HEK293 (cell line): Measurements from ENCODE around the gene ZDHHC14.

Experiments used
- CTCF ChIA-PET: fragments of 350-600 bp; formaldehyde crosslinking; extraction: SDS; loops from one replicate; lab custom pipeline; 2021; ENCODE audit warnings: antibody characterized with exemption; lab: Yijun Ruan, JAX
- POLR2A ChIA-PET: fragments of 300-600 bp; formaldehyde crosslinking; extraction: SDS; loops from one replicate; lab custom pipeline; 2020; ENCODE audit warnings: antibody characterized with exemption, inconsistent platforms; lab: Yijun Ruan, JAX
- H3K27ac ChIP-seq: fragments of 200-500 bp; sonication (Bioruptor generic); 2 replicates; pipeline ENCODE4 v1.5.1; 2014; ENCODE audit warnings: low read depth, low read length, control low read depth, inconsistent platforms; ENCODE audit errors: extremely low read depth
- H3K36me3 ChIP-seq, 2 experiments: fragments of 200-500 bp in 1 of 2; sonication (Bioruptor generic) in 1 of 2; 1 replicate in 1 of 2; 2 replicates in 1 of 2; pipeline ENCODE4 v1.5.1; 2014 to 2017; ENCODE audit warnings: inconsistent platforms in 2 of 2, low read length in 2 of 2; ENCODE audit not compliant: control insufficient read depth in 2 of 2, insufficient read depth in 1 of 2
- H3K4me1 ChIP-seq: fragments of 200-500 bp; sonication (Bioruptor generic); 2 replicates; pipeline ENCODE4 v1.5.1; 2014; ENCODE audit warnings: mild to moderate bottlenecking, low read length, inconsistent platforms; ENCODE audit not compliant: control insufficient read depth, insufficient read depth
- H3K4me3 ChIP-seq: 2 replicates; pipeline ENCODE4 v1.5.1; 2011; ENCODE audit warnings: low read depth, mild to moderate bottlenecking, control low read depth, low read length, moderate library complexity
- H3K9me3 ChIP-seq: fragments of 200-500 bp; sonication (Bioruptor generic); 2 replicates; pipeline ENCODE4 v1.5.1; 2014; ENCODE audit warnings: low read depth, low read length, inconsistent platforms; ENCODE audit not compliant: control insufficient read depth, insufficient read depth
- GLIS2 ChIP-seq: fragments of 450-650 bp; formaldehyde crosslinking; IDR thresholded peaks from 2 replicates; pipeline ENCODE4 v1.5.1; 2016; ENCODE audit warnings: missing biosample characterization, missing genetic modification characterization
- HOXD13 ChIP-seq: sonication (generic); formaldehyde crosslinking; IDR thresholded peaks from 2 replicates; pipeline ENCODE4 v1.8.0; 2022; ENCODE audit warnings: missing genetic modification reagents, borderline replicate concordance
- KLF7 ChIP-seq: fragments of 450-650 bp; formaldehyde crosslinking; IDR thresholded peaks from 2 replicates; pipeline ENCODE4 v1.5.1; 2016; ENCODE audit warnings: missing biosample characterization, missing genetic modification characterization, borderline replicate concordance
- REPIN1 ChIP-seq: fragments of 450-650 bp; formaldehyde crosslinking; IDR thresholded peaks from 2 replicates; pipeline ENCODE4 v1.5.1; 2017; ENCODE audit warnings: missing biosample characterization, missing genetic modification characterization, low read depth
- SALL2 ChIP-seq: fragments of 450-650 bp; formaldehyde crosslinking; IDR thresholded peaks from 2 replicates; pipeline ENCODE4 v1.5.0; 2017; ENCODE audit warnings: missing biosample characterization, mild to moderate bottlenecking, missing genetic modification characterization, borderline replicate concordance
- SP7 ChIP-seq: fragments of 450-650 bp; formaldehyde crosslinking; IDR thresholded peaks from 2 replicates; pipeline ENCODE4 v1.5.1; 2016; ENCODE audit warnings: missing biosample characterization, missing genetic modification characterization
- ZBTB17 ChIP-seq: fragments of 450-650 bp; formaldehyde crosslinking; IDR thresholded peaks from 2 replicates; pipeline ENCODE4 v1.5.1; 2016; ENCODE audit warnings: missing biosample characterization, missing genetic modification characterization
- ZEB2 ChIP-seq: fragments of 450-650 bp; formaldehyde crosslinking; IDR thresholded peaks from 2 replicates; pipeline ENCODE4 v1.5.1; 2016; ENCODE audit warnings: missing biosample characterization, missing genetic modification characterization
- ZFHX2 ChIP-seq: fragments of 450-650 bp; formaldehyde crosslinking; conservative IDR thresholded peaks from 2 replicates; pipeline ENCODE4 v1.5.1; 2016; ENCODE audit warnings: missing biosample characterization, missing genetic modification characterization
- ZNF121 ChIP-seq: fragments of 450-650 bp; formaldehyde crosslinking; IDR thresholded peaks from 2 replicates; pipeline ENCODE4 v1.5.1; 2016; ENCODE audit warnings: missing biosample characterization, missing genetic modification characterization
- ZNF133 ChIP-seq: fragments of 450-650 bp; formaldehyde crosslinking; IDR thresholded peaks from 2 replicates; pipeline ENCODE4 v1.5.1; 2016; ENCODE audit warnings: missing biosample characterization, missing genetic modification characterization
- ZNF184 ChIP-seq: fragments of 450-650 bp; IDR thresholded peaks from 2 replicates; pipeline ENCODE4 v1.5.1; 2018; ENCODE audit warnings: missing biosample characterization, mild to moderate bottlenecking, missing genetic modification characterization
- ZNF239 ChIP-seq: fragments of 450-650 bp; formaldehyde crosslinking; IDR thresholded peaks from 2 replicates; pipeline ENCODE4 v1.5.1; 2016; ENCODE audit warnings: missing biosample characterization, missing genetic modification characterization
- ZNF391 ChIP-seq: fragments of 450-650 bp; formaldehyde crosslinking; IDR thresholded peaks from 2 replicates; pipeline ENCODE4 v1.5.1; 2016; ENCODE audit warnings: low read depth, missing biosample characterization, missing genetic modification characterization, borderline replicate concordance
- ZNF404 ChIP-seq: fragments of 450-650 bp; formaldehyde crosslinking; IDR thresholded peaks from 2 replicates; pipeline ENCODE4 v1.5.1; 2017; ENCODE audit warnings: missing biosample characterization, missing genetic modification characterization
- ZNF433 ChIP-seq: fragments of 450-650 bp; formaldehyde crosslinking; IDR thresholded peaks from 2 replicates; pipeline ENCODE4 v1.5.1; 2016; ENCODE audit warnings: missing biosample characterization, missing genetic modification characterization, low read depth
- ZNF48 ChIP-seq: fragments of 450-650 bp; formaldehyde crosslinking; IDR thresholded peaks from 2 replicates; pipeline ENCODE4 v1.5.1; 2016; ENCODE audit warnings: missing biosample characterization, missing genetic modification characterization
- ZNF585B ChIP-seq: fragments of 450-650 bp; formaldehyde crosslinking; IDR thresholded peaks from 2 replicates; pipeline ENCODE4 v1.5.1; 2016; ENCODE audit warnings: missing biosample characterization, missing genetic modification characterization
- ZNF600 ChIP-seq: fragments of 450-650 bp; formaldehyde crosslinking; IDR thresholded peaks from 2 replicates; pipeline ENCODE4 v1.5.1; 2016; ENCODE audit warnings: missing biosample characterization, missing genetic modification characterization
- ZNF629 ChIP-seq: fragments of 450-650 bp; formaldehyde crosslinking; IDR thresholded peaks from 2 replicates; pipeline ENCODE4 v1.5.1; 2017; ENCODE audit warnings: missing biosample characterization, missing genetic modification characterization
- ZNF768 ChIP-seq: fragments of 450-650 bp; formaldehyde crosslinking; IDR thresholded peaks from 2 replicates; pipeline ENCODE4 v1.5.1; 2018; ENCODE audit warnings: missing biosample characterization, mild to moderate bottlenecking, missing genetic modification characterization
- ZSCAN30 ChIP-seq: fragments of 450-650 bp; IDR thresholded peaks from 2 replicates; pipeline ENCODE4 v1.5.1; 2018; ENCODE audit warnings: missing biosample characterization, mild to moderate bottlenecking, missing genetic modification characterization, moderate library complexity
- TF ChIP-seq, protein P1 (sequence below): fragments of 450-650 bp; formaldehyde crosslinking; IDR thresholded peaks from 2 replicates; pipeline ENCODE4 v1.5.1; 2017; ENCODE audit warnings: missing biosample characterization, missing genetic modification characterization
- TF ChIP-seq, protein P2 (sequence below): fragments of 450-650 bp; formaldehyde crosslinking; IDR thresholded peaks from 2 replicates; pipeline ENCODE4 v1.5.1; 2016; ENCODE audit warnings: missing biosample characterization, missing genetic modification characterization
- TF ChIP-seq, protein P3 (sequence below): fragments of 450-650 bp; formaldehyde crosslinking; IDR thresholded peaks from 2 replicates; pipeline ENCODE4 v1.5.1; 2016; ENCODE audit warnings: missing biosample characterization, missing genetic modification characterization
- TF ChIP-seq, protein P4 (sequence below): fragments of 450-650 bp; formaldehyde crosslinking; IDR thresholded peaks from 2 replicates; pipeline ENCODE4 v1.5.1; 2016; ENCODE audit warnings: missing biosample characterization, missing genetic modification characterization

The ZDHHC14 gene

DNA sequence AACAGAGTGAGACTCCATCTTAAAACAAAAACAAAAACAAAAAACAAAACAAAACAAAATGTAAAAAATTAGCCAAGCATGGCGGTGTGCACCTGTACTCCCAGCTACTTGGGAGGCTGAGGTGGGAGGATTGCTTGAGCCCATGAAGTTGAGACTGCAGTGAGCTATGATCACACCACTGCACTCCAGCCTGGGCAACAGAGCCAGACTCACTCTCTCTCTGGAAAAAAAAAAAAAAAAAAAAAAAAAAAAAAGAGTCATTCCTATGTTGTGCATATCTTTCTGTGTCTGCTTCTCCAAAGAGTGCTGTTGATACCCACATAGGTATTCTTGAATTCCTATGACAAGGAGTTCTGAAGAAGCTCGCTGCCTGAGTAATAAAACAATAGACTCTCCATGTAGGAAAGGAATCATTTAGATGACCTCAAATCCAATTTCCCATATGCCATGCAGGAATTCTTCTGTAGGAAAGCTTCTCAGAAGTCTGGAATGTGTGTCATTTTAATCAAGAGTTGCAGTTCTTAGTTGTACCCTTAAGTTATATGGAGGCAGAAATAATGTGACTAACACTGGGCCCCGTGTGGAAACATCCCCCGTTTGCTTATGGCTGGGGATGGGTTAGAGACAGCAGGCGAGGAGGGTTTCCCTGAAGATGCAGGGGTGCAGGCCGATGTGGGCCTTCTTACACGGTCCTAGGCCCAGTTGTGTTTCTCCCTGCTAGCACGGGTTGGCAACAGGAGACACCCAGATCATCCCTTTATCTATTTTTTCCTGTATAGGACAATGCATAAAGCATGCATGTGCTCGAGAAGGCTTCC lies 79.4 kb downstream of the ZDHHC14 start:
- TF ChIP-seq ZNF404 (tag by site-specific recombination) = no peak
- TF ChIP-seq, protein P1, sequence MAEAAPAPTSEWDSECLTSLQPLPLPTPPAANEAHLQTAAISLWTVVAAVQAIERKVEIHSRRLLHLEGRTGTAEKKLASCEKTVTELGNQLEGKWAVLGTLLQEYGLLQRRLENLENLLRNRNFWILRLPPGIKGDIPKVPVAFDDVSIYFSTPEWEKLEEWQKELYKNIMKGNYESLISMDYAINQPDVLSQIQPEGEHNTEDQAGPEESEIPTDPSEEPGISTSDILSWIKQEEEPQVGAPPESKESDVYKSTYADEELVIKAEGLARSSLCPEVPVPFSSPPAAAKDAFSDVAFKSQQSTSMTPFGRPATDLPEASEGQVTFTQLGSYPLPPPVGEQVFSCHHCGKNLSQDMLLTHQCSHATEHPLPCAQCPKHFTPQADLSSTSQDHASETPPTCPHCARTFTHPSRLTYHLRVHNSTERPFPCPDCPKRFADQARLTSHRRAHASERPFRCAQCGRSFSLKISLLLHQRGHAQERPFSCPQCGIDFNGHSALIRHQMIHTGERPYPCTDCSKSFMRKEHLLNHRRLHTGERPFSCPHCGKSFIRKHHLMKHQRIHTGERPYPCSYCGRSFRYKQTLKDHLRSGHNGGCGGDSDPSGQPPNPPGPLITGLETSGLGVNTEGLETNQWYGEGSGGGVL = no peak
- TF ChIP-seq ZNF433 (tag by site-specific recombination) = no peak
- TF ChIP-seq ZNF133 = no peak
- TF ChIP-seq ZNF121 (tag by site-specific recombination) = no peak; the same call in 1 of the 2 replicates
- no peak for TF ChIP-seq ZFHX2
- TF ChIP-seq, protein P2, sequence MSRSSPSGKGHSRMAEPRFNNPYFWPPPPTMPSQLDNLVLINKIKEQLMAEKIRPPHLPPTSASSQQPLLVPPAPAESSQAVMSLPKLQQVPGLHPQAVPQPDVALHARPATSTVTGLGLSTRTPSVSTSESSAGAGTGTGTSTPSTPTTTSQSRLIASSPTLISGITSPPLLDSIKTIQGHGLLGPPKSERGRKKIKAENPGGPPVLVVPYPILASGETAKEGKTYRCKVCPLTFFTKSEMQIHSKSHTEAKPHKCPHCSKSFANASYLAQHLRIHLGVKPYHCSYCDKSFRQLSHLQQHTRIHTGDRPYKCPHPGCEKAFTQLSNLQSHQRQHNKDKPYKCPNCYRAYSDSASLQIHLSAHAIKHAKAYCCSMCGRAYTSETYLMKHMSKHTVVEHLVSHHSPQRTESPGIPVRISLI (tag by site-specific recombination) = peak; percentile 92
- TF ChIP-seq ZNF48 (tag by site-specific recombination) = no peak
- TF ChIP-seq ZNF391 (tag by site-specific recombination) = no peak
- Histone ChIP-seq H3K4me1 (peaks cover 11% of the 10 kb centered on the region), H3K27ac (no peak overlapping the region), H3K9me3 (no peaks in the 10 kb centered on the region), H3K4me3 (no peak overlapping the region), H3K36me3 (no peaks in the 10 kb centered on the region)
- ChIA-PET CTCF (interaction anchor here (1.0 kb wide), 1 partner anchor 70 kb away, joined by 5 read pairs; no protein-coding TSS in a partner anchor), POLR2A (interaction anchor here (0.6 to 1.3 kb wide), 2 partner anchors 137 to 384 kb away, joined by 3 to 8 read pairs; partner anchors contain the start of gene TMEM242)

DNA sequence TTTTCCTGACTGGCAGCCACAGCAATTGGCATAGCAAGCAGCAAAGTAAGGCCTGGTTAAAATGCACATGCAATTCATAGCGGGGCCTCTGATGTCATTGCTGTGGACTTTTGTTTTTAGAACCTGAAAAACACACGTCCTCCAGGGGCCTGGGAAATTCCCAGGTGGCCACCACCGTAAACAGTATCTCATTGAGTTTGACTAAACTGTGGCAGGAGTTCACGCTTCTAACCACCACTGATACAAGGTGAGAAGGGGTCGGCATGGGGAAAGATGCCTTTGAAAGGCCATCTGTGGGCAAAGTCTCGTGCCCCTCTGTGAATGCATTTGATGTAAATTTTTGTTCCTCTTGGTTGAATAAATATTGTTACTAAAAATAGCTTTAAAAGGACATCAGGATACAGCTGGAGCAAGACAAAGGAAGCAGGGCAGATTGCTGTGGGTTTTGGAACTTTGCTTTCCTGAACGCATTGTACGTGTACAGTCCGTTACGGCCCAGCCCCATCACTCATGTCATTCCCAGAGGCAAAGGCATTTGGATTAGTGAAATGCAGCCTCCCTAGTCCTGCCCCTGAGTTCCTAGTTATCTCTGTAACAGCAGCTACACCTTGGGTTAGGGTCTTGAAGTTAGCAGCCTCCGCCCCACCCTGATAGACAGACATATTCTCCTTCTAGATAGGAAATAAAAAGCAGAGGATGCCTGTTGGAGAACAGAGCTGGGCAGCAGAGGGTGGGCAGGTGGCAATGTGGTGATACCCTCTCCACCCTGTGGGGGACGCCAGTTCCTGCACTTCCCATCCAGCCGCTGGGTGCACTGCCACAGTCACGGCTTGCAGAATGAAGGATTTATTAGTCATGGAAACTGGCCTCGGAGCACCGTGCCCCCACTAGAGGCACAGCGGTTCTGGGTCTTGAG lies 80.3 kb downstream of the ZDHHC14 start:
- Histone ChIP-seq H3K4me1 (peaks cover 11% of the 10 kb centered on the region), H3K9me3 (no peaks in the 10 kb centered on the region), H3K36me3 (no peaks in the 10 kb centered on the region), H3K4me3 (no peak overlapping the region), H3K27ac (no peak overlapping the region)
- ChIA-PET POLR2A (no interaction called here), CTCF (interaction anchor here (1.0 kb wide), 1 partner anchor 71 kb away, joined by 5 read pairs; no protein-coding TSS in a partner anchor)
- TF ChIP-seq, protein P3, sequence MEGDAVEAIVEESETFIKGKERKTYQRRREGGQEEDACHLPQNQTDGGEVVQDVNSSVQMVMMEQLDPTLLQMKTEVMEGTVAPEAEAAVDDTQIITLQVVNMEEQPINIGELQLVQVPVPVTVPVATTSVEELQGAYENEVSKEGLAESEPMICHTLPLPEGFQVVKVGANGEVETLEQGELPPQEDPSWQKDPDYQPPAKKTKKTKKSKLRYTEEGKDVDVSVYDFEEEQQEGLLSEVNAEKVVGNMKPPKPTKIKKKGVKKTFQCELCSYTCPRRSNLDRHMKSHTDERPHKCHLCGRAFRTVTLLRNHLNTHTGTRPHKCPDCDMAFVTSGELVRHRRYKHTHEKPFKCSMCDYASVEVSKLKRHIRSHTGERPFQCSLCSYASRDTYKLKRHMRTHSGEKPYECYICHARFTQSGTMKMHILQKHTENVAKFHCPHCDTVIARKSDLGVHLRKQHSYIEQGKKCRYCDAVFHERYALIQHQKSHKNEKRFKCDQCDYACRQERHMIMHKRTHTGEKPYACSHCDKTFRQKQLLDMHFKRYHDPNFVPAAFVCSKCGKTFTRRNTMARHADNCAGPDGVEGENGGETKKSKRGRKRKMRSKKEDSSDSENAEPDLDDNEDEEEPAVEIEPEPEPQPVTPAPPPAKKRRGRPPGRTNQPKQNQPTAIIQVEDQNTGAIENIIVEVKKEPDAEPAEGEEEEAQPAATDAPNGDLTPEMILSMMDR = peak; percentile 79
- peak; percentile 46 for TF ChIP-seq ZNF600 (tag by site-specific recombination)
- no peak for TF ChIP-seq REPIN1
- TF ChIP-seq SALL2 = no peak
- no peak for TF ChIP-seq GLIS2 (tag by site-specific recombination)
- TF ChIP-seq ZNF629 = peak; percentile 74
- no peak for TF ChIP-seq KLF7 (tag by site-specific recombination)
- no peak for TF ChIP-seq ZNF768 (tag by site-specific recombination)
- peak; percentile 54; the same call in 1 of the 2 replicates for TF ChIP-seq ZBTB17 (tag by site-specific recombination)
- TF ChIP-seq ZEB2 (tag by site-specific recombination) = no peak
- TF ChIP-seq, protein P4, sequence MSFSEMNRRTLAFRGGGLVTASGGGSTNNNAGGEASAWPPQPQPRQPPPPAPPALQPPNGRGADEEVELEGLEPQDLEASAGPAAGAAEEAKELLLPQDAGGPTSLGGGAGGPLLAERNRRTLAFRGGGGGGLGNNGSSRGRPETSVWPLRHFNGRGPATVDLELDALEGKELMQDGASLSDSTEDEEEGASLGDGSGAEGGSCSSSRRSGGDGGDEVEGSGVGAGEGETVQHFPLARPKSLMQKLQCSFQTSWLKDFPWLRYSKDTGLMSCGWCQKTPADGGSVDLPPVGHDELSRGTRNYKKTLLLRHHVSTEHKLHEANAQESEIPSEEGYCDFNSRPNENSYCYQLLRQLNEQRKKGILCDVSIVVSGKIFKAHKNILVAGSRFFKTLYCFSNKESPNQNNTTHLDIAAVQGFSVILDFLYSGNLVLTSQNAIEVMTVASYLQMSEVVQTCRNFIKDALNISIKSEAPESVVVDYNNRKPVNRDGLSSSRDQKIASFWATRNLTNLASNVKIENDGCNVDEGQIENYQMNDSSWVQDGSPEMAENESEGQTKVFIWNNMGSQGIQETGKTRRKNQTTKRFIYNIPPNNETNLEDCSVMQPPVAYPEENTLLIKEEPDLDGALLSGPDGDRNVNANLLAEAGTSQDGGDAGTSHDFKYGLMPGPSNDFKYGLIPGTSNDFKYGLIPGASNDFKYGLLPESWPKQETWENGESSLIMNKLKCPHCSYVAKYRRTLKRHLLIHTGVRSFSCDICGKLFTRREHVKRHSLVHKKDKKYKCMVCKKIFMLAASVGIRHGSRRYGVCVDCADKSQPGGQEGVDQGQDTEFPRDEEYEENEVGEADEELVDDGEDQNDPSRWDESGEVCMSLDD = no peak
- no peak for TF ChIP-seq HOXD13 (CRISPR knock-in tag)
- 0 out of 2 replicates have a peak, but pooled peaks have one; percentile 27 for TF ChIP-seq ZNF184 (tag by site-specific recombination)
- TF ChIP-seq ZNF239 (tag by site-specific recombination) = no peak
- no peak for TF ChIP-seq ZNF585B
- no peak for TF ChIP-seq SP7 (tag by site-specific recombination)
- TF ChIP-seq ZSCAN30 = no peak
